Measurements from ENCODE around the gene RTN4RL1. TPM values are rescaled to one million over a fixed set of nuclear protein-coding genes. Genes with fewer than 3 reads are reported as not detected.
"Not testable (repeated sequence)": the region's sequence is repeated elsewhere in the genome, so short reads cannot be mapped to it uniquely, and the experiment has no call there.

RTN4RL1 gene
- total and polyA plus RNA-seq, 7 donors: under 0.01 to 0.71 (median 0.48) TPM; not detected in 1

DNA sequence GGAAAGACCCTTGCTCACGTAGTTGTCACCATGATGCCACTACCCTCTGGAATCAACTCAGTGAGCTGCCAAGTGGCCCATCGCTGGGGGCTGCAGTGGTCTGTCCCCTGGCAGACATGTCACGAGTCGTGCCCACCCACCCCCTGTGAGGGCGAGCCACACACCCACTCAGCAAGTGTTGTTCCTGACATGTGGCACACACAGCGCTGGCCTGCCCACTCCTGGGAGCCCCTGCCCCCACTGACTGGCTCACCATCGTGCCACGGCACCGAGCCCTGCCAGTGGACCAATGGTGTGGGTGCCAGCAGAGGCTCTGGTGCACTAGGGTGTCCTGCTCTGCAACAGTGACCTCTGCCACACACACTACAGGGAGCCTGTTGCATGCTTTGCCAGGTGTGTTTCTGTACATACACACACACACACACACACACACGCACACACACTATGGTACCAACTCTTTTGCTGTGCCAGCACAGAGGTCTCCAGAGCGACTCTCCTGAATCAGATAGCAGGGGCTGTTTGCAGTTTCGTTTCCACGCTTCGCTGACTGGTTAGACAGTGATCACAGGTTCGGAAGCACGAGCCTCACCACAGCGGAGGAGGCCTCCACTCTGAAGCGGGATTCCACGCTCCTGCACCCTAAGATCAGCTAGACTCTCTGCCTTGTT, 7.7 kb downstream of the RTN4RL1 start:
- Histone ChIP-seq H3K36me3 (no peaks in the 10 kb centered on the region), H3K27me3 (peaks cover 0 to 24% (median 0%) of the 10 kb centered on the region in 3 donors), H3K4me3 (no peak overlapping the region), H3K27ac (no peak overlapping the region), H3K4me1 (no peaks in the 10 kb centered on the region), H3K9me3 (peaks cover 0 to 4% (median 0%) of the 10 kb centered on the region in 4 donors)
- no peak for TF ChIP-seq POLR2AphosphoS5 (IDR thresholded peaks at IDR 0.05)
- TF ChIP-seq, protein P1, sequence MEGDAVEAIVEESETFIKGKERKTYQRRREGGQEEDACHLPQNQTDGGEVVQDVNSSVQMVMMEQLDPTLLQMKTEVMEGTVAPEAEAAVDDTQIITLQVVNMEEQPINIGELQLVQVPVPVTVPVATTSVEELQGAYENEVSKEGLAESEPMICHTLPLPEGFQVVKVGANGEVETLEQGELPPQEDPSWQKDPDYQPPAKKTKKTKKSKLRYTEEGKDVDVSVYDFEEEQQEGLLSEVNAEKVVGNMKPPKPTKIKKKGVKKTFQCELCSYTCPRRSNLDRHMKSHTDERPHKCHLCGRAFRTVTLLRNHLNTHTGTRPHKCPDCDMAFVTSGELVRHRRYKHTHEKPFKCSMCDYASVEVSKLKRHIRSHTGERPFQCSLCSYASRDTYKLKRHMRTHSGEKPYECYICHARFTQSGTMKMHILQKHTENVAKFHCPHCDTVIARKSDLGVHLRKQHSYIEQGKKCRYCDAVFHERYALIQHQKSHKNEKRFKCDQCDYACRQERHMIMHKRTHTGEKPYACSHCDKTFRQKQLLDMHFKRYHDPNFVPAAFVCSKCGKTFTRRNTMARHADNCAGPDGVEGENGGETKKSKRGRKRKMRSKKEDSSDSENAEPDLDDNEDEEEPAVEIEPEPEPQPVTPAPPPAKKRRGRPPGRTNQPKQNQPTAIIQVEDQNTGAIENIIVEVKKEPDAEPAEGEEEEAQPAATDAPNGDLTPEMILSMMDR (IDR thresholded peaks at IDR 0.05): no peak
- no peak for TF ChIP-seq EP300 (IDR thresholded peaks at IDR 0.05)
- no peak for TF ChIP-seq POLR2A (IDR thresholded peaks at IDR 0.05)
- 84 to 85% methylated on average over 19 of the region's 19 CpGs for WGBS, 2 donors
- intact Hi-C loops (cut with DNase I): no loop called here
- no peak for DNase-seq

DNA sequence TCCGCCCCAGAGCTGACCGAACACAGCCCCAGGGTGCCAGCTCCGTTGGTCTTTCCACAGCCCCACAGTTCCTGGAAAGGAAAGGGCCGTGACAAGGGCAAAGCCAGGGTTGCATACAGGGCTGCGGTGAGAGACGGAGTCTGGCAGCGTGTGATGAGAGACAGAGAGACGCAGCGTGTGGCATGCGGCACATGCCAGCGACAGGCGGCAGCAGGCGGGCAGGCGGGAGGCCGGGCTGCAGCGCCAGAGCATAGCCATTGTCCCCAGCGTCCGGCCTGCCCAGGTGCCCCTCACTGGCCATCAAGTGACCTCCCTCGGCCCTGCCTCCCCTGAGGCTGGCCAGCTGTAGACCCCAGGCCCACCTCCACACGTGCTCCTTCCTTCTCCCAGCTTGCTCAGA, 8.6 kb downstream of the RTN4RL1 start:
- Histone ChIP-seq H3K4me3 (no peak overlapping the region), H3K36me3 (no peaks in the 10 kb centered on the region), H3K27me3 (peaks cover 0 to 22% (median 0%) of the 10 kb centered on the region in 3 donors), H3K27ac (no peak overlapping the region), H3K9me3 (peaks cover 0 to 4% (median 0%) of the 10 kb centered on the region in 4 donors), H3K4me1 (no peaks in the 10 kb centered on the region)
- TF ChIP-seq POLR2AphosphoS5 (IDR thresholded peaks at IDR 0.05) (no peak), POLR2A (IDR thresholded peaks at IDR 0.05) (no peak)
- TF ChIP-seq, protein P1 (IDR thresholded peaks at IDR 0.05): no peak
- DNase-seq: no peak
- 90 to 93% methylated on average over 20 of the region's 20 CpGs for WGBS, 2 donors
- intact Hi-C loops (cut with DNase I): no loop called here

DNA sequence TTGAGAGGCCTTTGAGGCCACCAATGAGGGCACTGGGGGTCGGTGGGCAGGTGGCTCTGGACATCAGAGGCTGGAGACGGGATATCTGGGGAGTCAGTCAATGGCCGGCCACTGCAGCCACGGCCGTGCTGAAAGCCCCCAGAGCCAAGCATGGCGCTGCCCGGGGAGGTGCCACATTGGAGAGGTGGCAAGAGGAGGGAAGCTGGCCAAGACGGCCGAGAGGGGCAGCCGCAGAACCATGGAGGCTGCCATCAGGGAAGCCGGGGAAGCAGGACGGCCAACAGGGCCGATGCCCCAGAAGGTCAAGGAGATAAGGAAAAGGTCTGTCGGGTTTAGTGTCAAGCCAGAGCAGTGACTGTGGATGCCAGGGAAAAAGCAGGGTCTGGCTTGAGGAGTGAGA, 9.8 kb downstream of the RTN4RL1 start:
- DNase-seq: no peak
- intact Hi-C loops (cut with DNase I): no loop called here
- TF ChIP-seq POLR2AphosphoS5 (IDR thresholded peaks at IDR 0.05): no peak
- TF ChIP-seq EP300 (IDR thresholded peaks at IDR 0.05): no peak
- no peak for TF ChIP-seq POLR2A (IDR thresholded peaks at IDR 0.05)
- TF ChIP-seq, protein P1 (IDR thresholded peaks at IDR 0.05): no peak
- Histone ChIP-seq H3K36me3 (no peaks in the 10 kb centered on the region), H3K4me1 (no peaks in the 10 kb centered on the region), H3K27me3 (peaks cover 0 to 28% (median 0%) of the 10 kb centered on the region in 3 donors), H3K4me3 (no peak overlapping the region), H3K27ac (no peak overlapping the region), H3K9me3 (peaks cover 0 to 4% (median 0%) of the 10 kb centered on the region in 4 donors)
- 86 to 91% methylated on average over 14 of the region's 14 CpGs for WGBS, 2 donors

GRCh38 chr17:2013994-2014317, 11.2 kb downstream of the RTN4RL1 start:
- Histone ChIP-seq H3K27ac (no peak overlapping the region), H3K4me1 (no peaks in the 10 kb centered on the region), H3K36me3 (no peaks in the 10 kb centered on the region), H3K27me3 (peaks cover 0 to 28% (median 0%) of the 10 kb centered on the region in 3 donors), H3K9me3 (peaks cover 0 to 4% (median 0%) of the 10 kb centered on the region in 4 donors), H3K4me3 (no peak overlapping the region)
- intact Hi-C loops (cut with DNase I): no loop called here
- TF ChIP-seq POLR2AphosphoS5 (IDR thresholded peaks at IDR 0.05): no peak
- no peak for TF ChIP-seq EP300 (IDR thresholded peaks at IDR 0.05)
- TF ChIP-seq POLR2A (IDR thresholded peaks at IDR 0.05): no peak
- TF ChIP-seq, protein P1 (IDR thresholded peaks at IDR 0.05): no peak
- DNase-seq: no peak
- 98 to 100% methylated on average over 1 of the region's 1 CpG for WGBS, 2 donors

- H3K4me3 ChIP-seq; H3K27ac ChIP-seq; intact Hi-C loops (cut with DNase I); H3K9me3 ChIP-seq; DNase-seq; H3K36me3 ChIP-seq; H3K4me1 ChIP-seq: not testable (repeated sequence)
- H3K27me3 ChIP-seq: peaks cover 0 to 25% (median 0%) of the 10 kb centered on the region in 3 donors
- 96 to 98% methylated on average over 6 of the region's 6 CpGs for WGBS, 2 donors
These were observed 11.7 kb downstream of the RTN4RL1 start for GRCh38 chr17:2013220-2013993.
